Measurements from ENCODE around the gene RBBP8NL. TPM values are rescaled to one million over a fixed set of nuclear protein-coding genes. Genes with fewer than 3 reads are reported as not detected.

Gene RBBP8NL
- total and polyA plus RNA-seq, 9 of the 15 experiments (the other 6 are each of a cell fraction or from before 2014, with no cell fraction given), result not detected

GRCh38 chr20:62407221-62407992 is 19.9 kb downstream of the RBBP8NL start, which contains the start of gene CABLES2 (continued):
- TF ChIP-seq CEBPZ (IDR thresholded peaks at IDR 0.05; ENCODE audit: borderline replicate concordance, low read depth, low read length), result no peak
- TF ChIP-seq PHB (CRISPR knock-in tag; IDR thresholded peaks at IDR 0.05), result 0 out of 2 replicates have a peak, but pooled peaks have one; percentile 63
- peak; percentile 73 for TF ChIP-seq GABPA (tag; conservative IDR thresholded peaks at IDR 0.05; ENCODE audit: low read depth)
- no peak for TF ChIP-seq ZBTB5 (IDR thresholded peaks at IDR 0.05)
- TF ChIP-seq PPARD (CRISPR knock-in tag; IDR thresholded peaks at IDR 0.05), result no peak
- no peak; the same call in 1 of the 2 replicates for TF ChIP-seq ZBTB33 (CRISPR knock-in tag; IDR thresholded peaks at IDR 0.05)
- no peak for TF ChIP-seq PKNOX1 (IDR thresholded peaks at IDR 0.05)
- peak; percentile 5 for TF ChIP-seq SP2 (IDR thresholded peaks at IDR 0.05; ENCODE audit: extremely low read depth, low read depth, low read length, poor library complexity, severe bottlenecking)
- no peak for TF ChIP-seq ZNF23 (CRISPR knock-in tag; IDR thresholded peaks at IDR 0.05)
- no peak for TF ChIP-seq ATF4 (CRISPR knock-in tag; IDR thresholded peaks at IDR 0.05)
- no peak for TF ChIP-seq RBBP5 (IDR thresholded peaks at IDR 0.05; ENCODE audit: borderline replicate concordance, insufficient read depth, low read length, poor library complexity, severe bottlenecking)
- TF ChIP-seq TCFL5 (CRISPR knock-in tag; conservative IDR thresholded peaks at IDR 0.05), result no peak
- peak in 1 of 2 experiments; percentile 44; a peak in 1 of 4 replicates for TF ChIP-seq RAD21 (CRISPR knock-in tag; conservative IDR thresholded peaks at IDR 0.05 in 1 of 2, IDR thresholded peaks at IDR 0.05 in 1 of 2)
- no peak for TF ChIP-seq IRF9 (tag; IDR thresholded peaks at IDR 0.05)
- peak; percentile 58; the same call in 1 of the 2 replicates for TF ChIP-seq SMARCA4 (IDR thresholded peaks at IDR 0.05)

All from K562 (cell line).